Small intestine (tissue), 7 donors: ENCODE measurements around the gene TC2N. TPM values are rescaled to one million over a fixed set of nuclear protein-coding genes. Genes with fewer than 3 reads are reported as not detected.
A peak's percentile ranks its signal among the peaks of the same experiment; 100 is the strongest.

Source experiments
- DNase-seq, 2 donors: peaks; one replicate each; pipeline versions ENCODE4 v3.0.0 to v3.0.0-alpha.2; 2013
- FAIRE-seq: peaks from 2 replicates; lab custom pipeline; 2012; peaks lifted over from hg19 to GRCh38; lab: Jason Lieb, UNC
- H3K27ac ChIP-seq, 3 donors: one replicate each; pipeline ENCODE4 v1.5.1; 2013; ENCODE audit warnings: low read length in 2 of 3, mild to moderate bottlenecking in 2 of 3, control low read depth in 1 of 3, inconsistent platforms in 1 of 3, low read depth in 1 of 3, moderate library complexity in 1 of 3
- H3K27me3 ChIP-seq, 3 donors: one replicate each; pipeline ENCODE4 v1.6.1; 2013; ENCODE audit warnings: low read length in 3 of 3, inconsistent platforms in 1 of 3; ENCODE audit not compliant: control insufficient read depth in 3 of 3, insufficient read depth in 3 of 3
- H3K36me3 ChIP-seq, 3 donors: one replicate each; pipeline ENCODE4 v1.6.1; 2013; ENCODE audit warnings: low read length in 3 of 3, inconsistent platforms in 1 of 3, low read depth in 1 of 3, mild to moderate bottlenecking in 1 of 3, moderate library complexity in 1 of 3; ENCODE audit not compliant: control insufficient read depth in 3 of 3, insufficient read depth in 2 of 3
- H3K4me1 ChIP-seq, 3 donors: one replicate each; pipeline ENCODE4 v1.6.1; 2013; ENCODE audit warnings: low read length in 2 of 3, inconsistent platforms in 1 of 3, low read depth in 1 of 3, mild to moderate bottlenecking in 1 of 3, moderate library complexity in 1 of 3; ENCODE audit not compliant: control insufficient read depth in 3 of 3, insufficient read depth in 2 of 3
- H3K4me3 ChIP-seq, 3 donors: one replicate each; pipeline ENCODE4 v1.5.1; 2013; ENCODE audit warnings: low read length in 3 of 3, control low read depth in 1 of 3, inconsistent platforms in 1 of 3, low read depth in 1 of 3, mild to moderate bottlenecking in 1 of 3, moderate library complexity in 1 of 3
- H3K9me3 ChIP-seq, 2 donors: one replicate each; pipeline ENCODE4 v1.6.1; 2013; ENCODE audit warnings: low read depth in 1 of 2, low read length in 1 of 2; ENCODE audit not compliant: control insufficient read depth in 2 of 2, insufficient read depth in 1 of 2
- WGBS, 3 donors: extraction: QIAGEN DNeasy Blood & Tissue Kit; methylation state at CpG; one replicate each; pipeline ENCODE4 v1.1.7; 2013; 5-methylcytosine and 5-hydroxymethylcytosine counted together
- polyA plus RNA-seq, 4 donors: library from polyadenylated mRNA; stranded (reverse) in 3 of 4; unstranded in 1 of 4; fragments of 200-250 nt in 3 of 4; fragments of 120-200 nt in 1 of 4; gene quantifications; one replicate each; pipeline versions ENCODE4 v1.2.1 to v1.2.3, GENCODE V29; 2013
- donor health status: healthy with polysubstance abuse.
- donor health status: control.
- donor health status: control.
- donor health status: Bipolar disorder and iron deficiency.
- donor health status: healthy.

The TC2N gene
- polyA plus RNA-seq, 4 donors, result 12.4 to 31.7 (median 20.4) TPM

DNA sequence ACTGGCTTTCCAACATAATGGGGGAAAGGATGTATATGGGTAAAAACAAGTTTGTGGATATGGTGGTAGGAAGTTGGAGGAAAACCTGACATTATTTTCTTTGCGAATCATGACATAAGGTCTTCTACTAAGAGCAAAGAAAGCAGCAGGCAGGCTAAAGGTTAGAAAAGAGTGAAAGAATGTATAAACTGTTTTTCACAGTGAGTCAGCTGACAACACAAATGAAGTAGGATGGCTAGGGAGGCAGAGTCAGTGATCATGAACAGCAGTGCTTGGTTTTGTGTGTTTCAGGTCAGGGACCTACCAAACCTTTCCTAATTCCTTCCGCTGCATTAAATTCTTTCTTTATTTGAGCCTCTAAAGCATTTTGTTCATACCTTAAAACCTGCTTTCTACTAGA is 89.1 kb downstream of the TC2N start:
- FAIRE-seq, result no peak

GRCh38 chr14:91774140-91775096 is 92.9 kb downstream of the TC2N start:
- WGBS, 3 donors, result 62 to 80% (median 76%) methylated on average over 5 of the region's 5 CpGs
- no peak overlapping the region for H3K4me3 ChIP-seq
- no peaks in the 10 kb centered on the region for H3K9me3 ChIP-seq
- peaks cover 0 to 4% (median 3%) of the 10 kb centered on the region in 3 donors for H3K36me3 ChIP-seq
- H3K27ac ChIP-seq, result peak overlapping the region in 1 of 3 donors; percentile 7
- DNase-seq (no peak), FAIRE-seq (no peak)
- H3K4me1 ChIP-seq, result peaks cover 0 to 6% (median 0%) of the 10 kb centered on the region in 3 donors
- no peaks in the 10 kb centered on the region for H3K27me3 ChIP-seq

More for the DNA sequence above, 89.1 kb downstream of the TC2N start:
- DNase-seq, result no peak
- Histone ChIP-seq H3K4me1 (no peaks in the 10 kb centered on the region), H3K4me3 (no peak overlapping the region), H3K36me3 (peaks cover 0 to 4% (median 3%) of the 10 kb centered on the region in 3 donors), H3K27ac (no peak overlapping the region), H3K27me3 (no peaks in the 10 kb centered on the region), H3K9me3 (no peaks in the 10 kb centered on the region)
- 95 to 100% (median 100%) methylated on average over 2 of the region's 2 CpGs for WGBS, 3 donors

GRCh38 chr14:91770185-91770584 is 97.2 kb downstream of the TC2N start:
- H3K36me3 ChIP-seq, result no peaks in the 10 kb centered on the region
- no peak overlapping the region for H3K27ac ChIP-seq
- FAIRE-seq (no peak), DNase-seq (no peak)
- H3K4me1 ChIP-seq, result peaks cover 0 to 6% (median 0%) of the 10 kb centered on the region in 3 donors
- H3K9me3 ChIP-seq, result peaks cover 0 to 3% of the 10 kb centered on the region in 2 donors
- H3K4me3 ChIP-seq, result no peak overlapping the region
- WGBS, 3 donors, result 61 to 89% (median 85%) methylated on average over 2 of the region's 2 CpGs
- no peaks in the 10 kb centered on the region for H3K27me3 ChIP-seq

GRCh38 chr14:91755570-91756295 is 111.6 kb downstream of the TC2N start:
- Histone ChIP-seq H3K36me3 (peaks cover 0 to 10% (median 0%) of the 10 kb centered on the region in 3 donors), H3K27ac (peak overlapping the region; percentile 61 to 90 (median 79)), H3K9me3 (peaks cover 0 to 18% of the 10 kb centered on the region in 2 donors), H3K4me1 (peaks cover 3 to 31% (median 9%) of the 10 kb centered on the region in 3 donors), H3K27me3 (no peaks in the 10 kb centered on the region), H3K4me3 (no peak overlapping the region)
- WGBS, 3 donors, result 10 to 39% (median 20%) methylated on average over 4 of the region's 4 CpGs
- DNase-seq (peak; percentile 86 to 88), FAIRE-seq (peak; percentile 68)

DNA sequence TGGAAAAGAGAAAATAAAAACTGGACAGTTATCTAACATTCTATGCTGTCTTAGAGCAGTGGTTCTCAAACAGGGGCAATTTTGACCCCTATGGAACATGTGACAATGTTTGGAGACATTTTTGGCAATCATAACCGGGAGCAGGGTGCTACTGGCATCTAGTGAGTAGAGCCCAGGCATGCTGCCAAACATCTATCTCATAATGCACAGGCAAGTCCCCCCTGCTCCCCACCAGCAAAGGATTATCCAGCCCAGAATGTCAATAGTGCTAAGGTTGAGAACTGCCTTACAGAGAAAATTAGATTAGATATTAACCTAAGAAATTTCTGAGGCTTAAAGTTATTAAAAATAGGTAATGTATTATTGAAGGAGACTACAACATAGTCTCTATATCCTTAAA is 112.5 kb downstream of the TC2N start:
- peak in 1 of 2 donors; percentile 61 for DNase-seq
- Histone ChIP-seq H3K9me3 (peaks cover 0 to 9% of the 10 kb centered on the region in 2 donors), H3K4me1 (peaks cover 3 to 33% (median 9%) of the 10 kb centered on the region in 3 donors), H3K27me3 (no peaks in the 10 kb centered on the region), H3K27ac (peak overlapping the region in 1 of 3 donors; percentile 79), H3K4me3 (no peak overlapping the region), H3K36me3 (peaks cover 0 to 5% (median 0%) of the 10 kb centered on the region in 3 donors)
- FAIRE-seq, result no peak
- 9 to 27% (median 26%) methylated on average over 1 of the region's 1 CpG for WGBS, 3 donors

DNA sequence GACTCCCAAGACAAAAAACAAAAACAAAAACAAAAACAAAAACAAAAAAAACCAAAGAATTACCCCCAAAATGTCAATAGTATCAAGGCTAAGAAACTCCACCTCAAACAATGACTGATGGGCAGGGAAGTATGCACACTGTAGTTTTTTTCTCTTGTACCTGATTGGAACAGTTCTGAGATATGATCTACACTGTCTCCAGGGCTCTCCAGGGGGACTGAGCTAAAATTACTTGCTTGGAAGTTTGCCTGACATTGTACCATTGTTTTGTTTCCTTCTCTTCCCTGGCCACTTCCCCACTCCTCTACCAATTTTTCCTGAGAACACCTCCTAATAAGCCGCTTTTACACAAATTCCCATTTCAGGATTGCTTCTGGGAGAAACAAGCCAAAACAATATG is 113.2 kb downstream of the TC2N start:
- peaks cover 3 to 33% (median 9%) of the 10 kb centered on the region in 3 donors for H3K4me1 ChIP-seq
- 90 to 100% (median 97%) methylated on average over 1 of the region's 1 CpG for WGBS, 3 donors

GRCh38 chr14:91753501-91754128 is 113.7 kb downstream of the TC2N start:
- Histone ChIP-seq H3K4me3 (no peak overlapping the region), H3K27me3 (no peaks in the 10 kb centered on the region), H3K4me1 (peaks cover 3 to 33% (median 9%) of the 10 kb centered on the region in 3 donors), H3K36me3 (no peaks in the 10 kb centered on the region), H3K9me3 (no peaks in the 10 kb centered on the region), H3K27ac (no peak overlapping the region)
- 74 to 94% (median 93%) methylated on average over 4 of the region's 4 CpGs for WGBS, 3 donors
- FAIRE-seq (no peak), DNase-seq (no peak)

More for the DNA sequence above, 113.2 kb downstream of the TC2N start:
- Histone ChIP-seq H3K36me3 (peaks cover 0 to 1% (median 0%) of the 10 kb centered on the region in 3 donors), H3K4me3 (no peak overlapping the region), H3K27ac (peak overlapping the region in 1 of 3 donors; percentile 79), H3K27me3 (no peaks in the 10 kb centered on the region), H3K9me3 (peaks cover 0 to 3% of the 10 kb centered on the region in 2 donors)
- no peak for DNase-seq
- FAIRE-seq, result no peak

GRCh38 chr14:91752961-91753360 is 114.4 kb downstream of the TC2N start:
- no peak overlapping the region for H3K4me3 ChIP-seq
- H3K36me3 ChIP-seq, result no peaks in the 10 kb centered on the region
- FAIRE-seq, result no peak
- no peaks in the 10 kb centered on the region for H3K27me3 ChIP-seq
- H3K9me3 ChIP-seq, result no peaks in the 10 kb centered on the region
- H3K27ac ChIP-seq, result no peak overlapping the region
- 69 to 88% (median 72%) methylated on average over 1 of the region's 1 CpG for WGBS, 3 donors
- peaks cover 3 to 33% (median 9%) of the 10 kb centered on the region in 3 donors for H3K4me1 ChIP-seq
- DNase-seq, result no peak
